Upper lobe of left lung (tissue), 4 donors: ENCODE measurements around the gene GINS1.

Experiments
- CTCF ChIP-seq, 6 experiments: fragments of 450-650 bp in 4 of 6; fragments of 200-600 bp in 2 of 6; sonication (generic) in 2 of 6; IDR thresholded peaks; one replicate each; pipeline ENCODE4 v1.5.1; 2016 to 2019; ENCODE audit warnings: antibody characterized with exemption in 6 of 6
- EP300 ChIP-seq, 4 donors: sonication (generic); formaldehyde crosslinking; IDR thresholded peaks; one replicate each; pipeline ENCODE4 v1.5.1; 2017; ENCODE audit warnings: antibody characterized with exemption in 4 of 4, control low read depth in 2 of 4
- POLR2AphosphoS5 ChIP-seq, 2 donors: sonication (generic); formaldehyde crosslinking; IDR thresholded peaks; one replicate each; pipeline ENCODE4 v1.5.1; 2017; ENCODE audit warnings: antibody characterized with exemption in 2 of 2

GRCh38 chr20:25491446-25492038 lies 84.1 kb downstream of the GINS1 start:
- TF ChIP-seq POLR2AphosphoS5 (IDR thresholded peaks at IDR 0.05) (no peak), CTCF (IDR thresholded peaks at IDR 0.05) (no peak), EP300 (IDR thresholded peaks at IDR 0.05) (no peak)
